COR-L47 (cell line): ENCODE data around the gene NADSYN1.
A peak's percentile ranks its signal among the peaks of the same experiment; 100 is the strongest.
"Not testable (repeated sequence)": the region's sequence is repeated elsewhere in the genome, so short reads cannot be mapped to it uniquely, and the experiment has no call there.

Experiments
- DNase-seq: peaks from one replicate; lab custom pipeline; 2025; lab: John Stamatoyannopoulos, UW

NADSYN1 gene

GRCh38 chr11:71526796-71527575, 74.0 kb downstream of the NADSYN1 start, which contains the start of gene KRTAP5-7:
Gene KRTAP5-7 (plus strand): TSS chr11:71527267. CDS start chr11:71527301, 34 bp downstream.
- peak; percentile 24 for DNase-seq

- no peak for DNase-seq
Observed at GRCh38 chr11:71527576-71528210, 74.7 kb downstream of the NADSYN1 start.

GRCh38 chr11:71530602-71531001, 77.6 kb downstream of the NADSYN1 start:
- DNase-seq, result no peak

- DNase-seq, result no peak
Observed at GRCh38 chr11:71532036-71532610, 79.1 kb downstream of the NADSYN1 start.

- not testable (repeated sequence) for DNase-seq
Observed at GRCh38 chr11:71534711-71535608, 82.0 kb downstream of the NADSYN1 start.

GRCh38 chr11:71535825-71536224, 82.8 kb downstream of the NADSYN1 start:
- no peak for DNase-seq

- DNase-seq, result no peak
Observed at GRCh38 chr11:71537537-71537936, 84.5 kb downstream of the NADSYN1 start.

- not testable (repeated sequence) for DNase-seq
Observed at GRCh38 chr11:71537977-71538665, 85.1 kb downstream of the NADSYN1 start, which contains the start of gene KRTAP5-8. Gene KRTAP5-8 (plus strand): TSS chr11:71538025. CDS start chr11:71538056, 31 bp downstream.

- no peak for DNase-seq
Observed at GRCh38 chr11:71538666-71538990, 85.6 kb downstream of the NADSYN1 start.

- DNase-seq, result no peak
Observed at GRCh38 chr11:71539017-71539416, 86.0 kb downstream of the NADSYN1 start.

GRCh38 chr11:71539971-71540370, 87.0 kb downstream of the NADSYN1 start:
- not testable (repeated sequence) for DNase-seq

GRCh38 chr11:71540521-71541304, 87.7 kb downstream of the NADSYN1 start:
- DNase-seq, result not testable (repeated sequence)

GRCh38 chr11:71542382-71542781, 89.4 kb downstream of the NADSYN1 start:
- DNase-seq, result no peak

- DNase-seq, result no peak
Observed at GRCh38 chr11:71542879-71543777, 90.1 kb downstream of the NADSYN1 start.

- no peak for DNase-seq
Observed at GRCh38 chr11:71543866-71544265, 90.9 kb downstream of the NADSYN1 start.

- no peak for DNase-seq
Observed at GRCh38 chr11:71544525-71545214, 91.7 kb downstream of the NADSYN1 start.

GRCh38 chr11:71545405-71545966, 92.5 kb downstream of the NADSYN1 start:
- no peak for DNase-seq

GRCh38 chr11:71548120-71548519, 95.1 kb downstream of the NADSYN1 start, which contains the start of gene KRTAP5-9:
Gene KRTAP5-9 (plus strand): TSS chr11:71548420. CDS start chr11:71548658, 238 bp downstream.
- no peak for DNase-seq
